ENCODE results near the gene KPNA1.
"Not testable (repeated sequence)": the region's sequence is repeated elsewhere in the genome, so short reads cannot be mapped to it uniquely, and the experiment has no call there.

Gene KPNA1

GRCh38 chr3:122469659-122470058, 45.1 kb downstream of the KPNA1 start:
- no peak for DNase-seq

- no peak for DNase-seq
These were observed 45.7 kb downstream of the KPNA1 start for GRCh38 chr3:122468896-122469533.

- no peak for DNase-seq
These were observed 48.0 kb downstream of the KPNA1 start for GRCh38 chr3:122466701-122467240.

GRCh38 chr3:122464659-122465058, 50.1 kb downstream of the KPNA1 start:
- DNase-seq = no peak

GRCh38 chr3:122462406-122462805, 52.3 kb downstream of the KPNA1 start:
- no peak for DNase-seq

- DNase-seq = no peak
These were observed 52.9 kb downstream of the KPNA1 start for GRCh38 chr3:122461806-122462205.

- no peak for DNase-seq
These were observed 55.7 kb downstream of the KPNA1 start for GRCh38 chr3:122458992-122459391.

- no peak for DNase-seq
These were observed 57.0 kb downstream of the KPNA1 start for GRCh38 chr3:122457706-122458105.

- no peak for DNase-seq
These were observed 58.7 kb downstream of the KPNA1 start for GRCh38 chr3:122456074-122456473.

GRCh38 chr3:122451371-122451770, 63.4 kb downstream of the KPNA1 start:
- no peak for DNase-seq

- DNase-seq = not testable (repeated sequence)
These were observed 66.5 kb downstream of the KPNA1 start for GRCh38 chr3:122448218-122448617.

GRCh38 chr3:122444491-122444887, 70.2 kb downstream of the KPNA1 start:
- DNase-seq = not testable (repeated sequence)

GRCh38 chr3:122443762-122444490, 70.8 kb downstream of the KPNA1 start:
- DNase-seq = not testable (repeated sequence)

- DNase-seq = no peak
These were observed 71.6 kb downstream of the KPNA1 start for GRCh38 chr3:122443090-122443489.

GRCh38 chr3:122435950-122436349, 78.8 kb downstream of the KPNA1 start:
- no peak for DNase-seq

GRCh38 chr3:122430371-122430770, 84.4 kb downstream of the KPNA1 start:
- no peak for DNase-seq

GRCh38 chr3:122427857-122428471, 86.8 kb downstream of the KPNA1 start:
- DNase-seq = no peak

GRCh38 chr3:122421836-122422235, 92.9 kb downstream of the KPNA1 start:
- no peak for DNase-seq

- DNase-seq = no peak
These were observed 93.6 kb downstream of the KPNA1 start for GRCh38 chr3:122421101-122421500.

- no peak for DNase-seq
These were observed 97.8 kb downstream of the KPNA1 start for GRCh38 chr3:122416966-122417365.

- no peak for DNase-seq
These were observed 98.7 kb downstream of the KPNA1 start, which contains the start of gene WDR5B for GRCh38 chr3:122415762-122416654. WDR5B (minus strand) TSS chr3:122416062; CDS start chr3:122415528, 534 bp downstream.

- no peak for DNase-seq
These were observed 99.5 kb downstream of the KPNA1 start for GRCh38 chr3:122415104-122415744.

Data from DMS79 (cell line).